22Rv1 (cell line): ENCODE measurements around the gene BPIFB6.

Source experiments
- ZFX ChIP-seq: fragments of 450-650 bp; IDR thresholded peaks from 2 replicates; pipeline ENCODE4 v1.6.1; 2017; ENCODE audit warnings: antibody characterized with exemption, borderline replicate concordance
- TF ChIP-seq, protein P1 (sequence below): fragments of 450-650 bp; IDR thresholded peaks from 2 replicates; pipeline ENCODE4 v1.5.1; 2017; ENCODE audit warnings: mild to moderate bottlenecking

DNA sequence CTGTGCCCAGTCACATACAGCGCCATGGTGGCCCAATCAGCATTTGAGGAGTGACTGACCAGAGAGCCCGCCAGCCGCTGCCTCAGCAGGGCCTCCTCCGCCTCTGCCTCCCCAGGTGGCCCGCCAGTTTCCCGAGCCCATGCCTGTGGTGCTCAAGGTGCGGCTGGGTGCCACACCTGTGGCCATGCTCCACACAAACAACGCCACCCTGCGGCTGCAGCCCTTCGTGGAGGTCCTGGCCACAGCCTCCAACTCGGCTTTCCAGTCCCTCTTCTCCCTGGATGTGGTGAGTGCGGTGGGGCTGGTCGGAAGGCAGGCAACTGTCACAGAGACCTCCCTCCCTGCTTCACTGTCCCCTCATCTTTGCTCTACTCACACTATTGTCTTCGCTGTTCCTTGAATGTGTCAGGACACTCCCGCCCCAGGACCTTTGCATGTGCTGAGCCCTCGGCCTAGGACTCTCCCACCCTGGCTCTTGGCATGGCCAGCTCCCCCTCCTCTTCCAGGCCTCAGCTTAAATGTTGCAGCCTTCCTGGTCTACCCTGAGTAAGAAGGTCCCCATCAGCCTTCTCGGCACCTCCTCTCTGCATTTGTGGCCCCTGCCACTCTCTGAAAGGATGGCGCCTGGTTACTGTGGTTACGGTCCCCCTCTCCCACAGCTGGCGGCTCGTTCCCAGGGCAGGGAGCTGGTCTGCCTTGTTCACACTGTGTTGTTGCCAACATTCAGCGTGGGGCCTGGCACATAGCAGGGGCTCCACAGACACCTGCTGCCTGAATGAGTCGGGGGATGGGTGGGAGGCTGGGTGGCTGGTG is 11.8 kb upstream of the BPIFB6 start:
- TF ChIP-seq, protein P1, sequence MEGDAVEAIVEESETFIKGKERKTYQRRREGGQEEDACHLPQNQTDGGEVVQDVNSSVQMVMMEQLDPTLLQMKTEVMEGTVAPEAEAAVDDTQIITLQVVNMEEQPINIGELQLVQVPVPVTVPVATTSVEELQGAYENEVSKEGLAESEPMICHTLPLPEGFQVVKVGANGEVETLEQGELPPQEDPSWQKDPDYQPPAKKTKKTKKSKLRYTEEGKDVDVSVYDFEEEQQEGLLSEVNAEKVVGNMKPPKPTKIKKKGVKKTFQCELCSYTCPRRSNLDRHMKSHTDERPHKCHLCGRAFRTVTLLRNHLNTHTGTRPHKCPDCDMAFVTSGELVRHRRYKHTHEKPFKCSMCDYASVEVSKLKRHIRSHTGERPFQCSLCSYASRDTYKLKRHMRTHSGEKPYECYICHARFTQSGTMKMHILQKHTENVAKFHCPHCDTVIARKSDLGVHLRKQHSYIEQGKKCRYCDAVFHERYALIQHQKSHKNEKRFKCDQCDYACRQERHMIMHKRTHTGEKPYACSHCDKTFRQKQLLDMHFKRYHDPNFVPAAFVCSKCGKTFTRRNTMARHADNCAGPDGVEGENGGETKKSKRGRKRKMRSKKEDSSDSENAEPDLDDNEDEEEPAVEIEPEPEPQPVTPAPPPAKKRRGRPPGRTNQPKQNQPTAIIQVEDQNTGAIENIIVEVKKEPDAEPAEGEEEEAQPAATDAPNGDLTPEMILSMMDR, result no peak
- no peak for TF ChIP-seq ZFX
